Measurements from ENCODE around the gene TEX38. TPM values are rescaled to one million over a fixed set of nuclear protein-coding genes. Genes with fewer than 3 reads are reported as not detected.

Gene TEX38
- total and polyA plus RNA-seq, 2 of the 13 experiments (the other 11 are each of a cell fraction or from before 2014, with no cell fraction given) = 0.18 TPM; not detected in 1

DNA sequence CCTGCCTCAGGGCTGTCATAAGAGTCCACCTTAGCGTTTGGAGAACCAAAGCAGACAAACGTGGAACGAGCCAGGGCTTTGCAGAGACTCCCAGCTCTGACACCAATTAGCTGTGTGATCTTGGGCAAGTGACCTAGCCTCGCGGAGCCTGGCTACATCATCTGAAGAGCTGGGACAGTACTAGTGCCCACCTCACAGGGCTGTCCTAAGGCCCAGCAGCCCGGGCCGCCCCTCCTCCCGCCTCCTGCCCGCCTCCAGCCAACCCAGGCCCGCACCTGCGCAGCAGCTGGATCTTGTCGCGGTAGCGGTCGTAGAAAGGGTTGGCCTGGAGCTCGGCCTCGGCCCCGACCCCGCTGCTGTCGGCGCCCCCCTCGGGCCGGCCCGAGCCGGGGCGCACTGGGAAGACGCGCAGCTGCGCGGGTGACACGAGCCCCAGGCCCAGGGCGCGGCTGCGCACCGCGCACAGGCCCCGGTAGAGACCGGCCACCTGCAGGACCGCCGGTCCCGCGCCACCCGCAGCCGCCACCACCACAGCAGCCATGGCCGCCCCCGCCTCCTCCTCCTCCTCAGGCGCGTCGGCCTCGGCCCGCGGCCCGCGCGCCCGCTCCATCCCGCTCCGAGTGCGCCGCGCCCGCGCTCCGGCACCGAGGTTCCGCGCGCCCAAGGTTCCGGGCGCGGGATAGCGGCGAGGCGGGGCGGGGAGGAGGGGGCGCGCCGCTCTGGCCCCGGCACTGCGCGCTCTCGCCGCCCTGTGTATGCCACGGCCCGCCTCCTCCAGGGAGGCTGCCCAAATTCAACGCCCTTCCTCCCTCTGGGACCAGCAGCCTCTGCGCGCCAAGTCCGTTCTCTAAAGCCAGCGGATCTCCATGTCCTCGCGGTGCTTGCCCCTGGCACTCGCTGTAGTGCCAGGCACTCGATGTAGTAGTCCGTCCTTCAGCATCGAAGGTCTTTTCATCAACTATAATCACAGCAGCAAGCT is 3.6 kb upstream of the TEX38 start, which contains the start of gene ATPAF1 (continued):
- no peak for TF ChIP-seq MED8 (CRISPR knock-in tag; IDR thresholded peaks at IDR 0.05; ENCODE audit: insufficient replicate concordance)
- no peak for TF ChIP-seq GTF2F1 (IDR thresholded peaks at IDR 0.05; ENCODE audit: low read length)
- TF ChIP-seq ZNF282 (IDR thresholded peaks at IDR 0.05; ENCODE audit: partially characterized antibody) = no peak
- no peak for TF ChIP-seq NCOA1 (CRISPR knock-in tag; IDR thresholded peaks at IDR 0.05)
- TF ChIP-seq THAP11 (CRISPR knock-in tag; IDR thresholded peaks at IDR 0.05) = peak; percentile 84
- no peak for TF ChIP-seq ZNF207 (IDR thresholded peaks at IDR 0.05; ENCODE audit: borderline replicate concordance)
- TF ChIP-seq ZNF841 (CRISPR knock-in tag; IDR thresholded peaks at IDR 0.05; ENCODE audit: borderline replicate concordance) = no peak
- TF ChIP-seq ZNF354B (CRISPR knock-in tag; IDR thresholded peaks at IDR 0.05) = no peak
- no peak for TF ChIP-seq ZNF264 (CRISPR knock-in tag; IDR thresholded peaks at IDR 0.05)
- TF ChIP-seq ZNF850 (CRISPR knock-in tag; conservative IDR thresholded peaks at IDR 0.05) = no peak
- TF ChIP-seq, protein P1, sequence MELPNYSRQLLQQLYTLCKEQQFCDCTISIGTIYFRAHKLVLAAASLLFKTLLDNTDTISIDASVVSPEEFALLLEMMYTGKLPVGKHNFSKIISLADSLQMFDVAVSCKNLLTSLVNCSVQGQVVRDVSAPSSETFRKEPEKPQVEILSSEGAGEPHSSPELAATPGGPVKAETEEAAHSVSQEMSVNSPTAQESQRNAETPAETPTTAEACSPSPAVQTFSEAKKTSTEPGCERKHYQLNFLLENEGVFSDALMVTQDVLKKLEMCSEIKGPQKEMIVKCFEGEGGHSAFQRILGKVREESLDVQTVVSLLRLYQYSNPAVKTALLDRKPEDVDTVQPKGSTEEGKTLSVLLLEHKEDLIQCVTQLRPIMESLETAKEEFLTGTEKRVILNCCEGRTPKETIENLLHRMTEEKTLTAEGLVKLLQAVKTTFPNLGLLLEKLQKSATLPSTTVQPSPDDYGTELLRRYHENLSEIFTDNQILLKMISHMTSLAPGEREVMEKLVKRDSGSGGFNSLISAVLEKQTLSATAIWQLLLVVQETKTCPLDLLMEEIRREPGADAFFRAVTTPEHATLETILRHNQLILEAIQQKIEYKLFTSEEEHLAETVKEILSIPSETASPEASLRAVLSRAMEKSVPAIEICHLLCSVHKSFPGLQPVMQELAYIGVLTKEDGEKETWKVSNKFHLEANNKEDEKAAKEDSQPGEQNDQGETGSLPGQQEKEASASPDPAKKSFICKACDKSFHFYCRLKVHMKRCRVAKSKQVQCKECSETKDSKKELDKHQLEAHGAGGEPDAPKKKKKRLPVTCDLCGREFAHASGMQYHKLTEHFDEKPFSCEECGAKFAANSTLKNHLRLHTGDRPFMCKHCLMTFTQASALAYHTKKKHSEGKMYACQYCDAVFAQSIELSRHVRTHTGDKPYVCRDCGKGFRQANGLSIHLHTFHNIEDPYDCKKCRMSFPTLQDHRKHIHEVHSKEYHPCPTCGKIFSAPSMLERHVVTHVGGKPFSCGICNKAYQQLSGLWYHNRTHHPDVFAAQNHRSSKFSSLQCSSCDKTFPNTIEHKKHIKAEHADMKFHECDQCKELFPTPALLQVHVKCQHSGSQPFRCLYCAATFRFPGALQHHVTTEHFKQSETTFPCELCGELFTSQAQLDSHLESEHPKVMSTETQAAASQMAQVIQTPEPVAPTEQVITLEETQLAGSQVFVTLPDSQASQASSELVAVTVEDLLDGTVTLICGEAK (IDR thresholded peaks at IDR 0.05) = no peak
- TF ChIP-seq, protein P1 (CRISPR knock-in tag; IDR thresholded peaks at IDR 0.05) = no peak
- TF ChIP-seq ZNF556 (CRISPR knock-in tag; IDR thresholded peaks at IDR 0.05; ENCODE audit: borderline replicate concordance) = no peak
- 0 out of 2 replicates have a peak, but pooled peaks have one; percentile 39 for TF ChIP-seq ZNF224 (CRISPR knock-in tag; IDR thresholded peaks at IDR 0.05)
- no peak for TF ChIP-seq ZNF484 (CRISPR knock-in tag; IDR thresholded peaks at IDR 0.05; ENCODE audit: borderline replicate concordance, low read depth)
- TF ChIP-seq, protein P2, sequence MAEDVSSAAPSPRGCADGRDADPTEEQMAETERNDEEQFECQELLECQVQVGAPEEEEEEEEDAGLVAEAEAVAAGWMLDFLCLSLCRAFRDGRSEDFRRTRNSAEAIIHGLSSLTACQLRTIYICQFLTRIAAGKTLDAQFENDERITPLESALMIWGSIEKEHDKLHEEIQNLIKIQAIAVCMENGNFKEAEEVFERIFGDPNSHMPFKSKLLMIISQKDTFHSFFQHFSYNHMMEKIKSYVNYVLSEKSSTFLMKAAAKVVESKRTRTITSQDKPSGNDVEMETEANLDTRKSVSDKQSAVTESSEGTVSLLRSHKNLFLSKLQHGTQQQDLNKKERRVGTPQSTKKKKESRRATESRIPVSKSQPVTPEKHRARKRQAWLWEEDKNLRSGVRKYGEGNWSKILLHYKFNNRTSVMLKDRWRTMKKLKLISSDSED (CRISPR knock-in tag; IDR thresholded peaks at IDR 0.05) = no peak
- TF ChIP-seq ZNF614 (CRISPR knock-in tag; IDR thresholded peaks at IDR 0.05; ENCODE audit: borderline replicate concordance) = no peak
- TF ChIP-seq ZNF773 (CRISPR knock-in tag; IDR thresholded peaks at IDR 0.05; ENCODE audit: borderline replicate concordance) = no peak
- peak; percentile 53 for TF ChIP-seq HDAC1 (CRISPR knock-in tag; IDR thresholded peaks at IDR 0.05)
- peak; percentile 65 for TF ChIP-seq SP4 (CRISPR knock-in tag; IDR thresholded peaks at IDR 0.05)
- TF ChIP-seq NR2C2 (CRISPR knock-in tag; IDR thresholded peaks at IDR 0.05; ENCODE audit: borderline replicate concordance) = peak; percentile 60
